Measurements from ENCODE around the gene GNAT1.

GNAT1 gene

DNA sequence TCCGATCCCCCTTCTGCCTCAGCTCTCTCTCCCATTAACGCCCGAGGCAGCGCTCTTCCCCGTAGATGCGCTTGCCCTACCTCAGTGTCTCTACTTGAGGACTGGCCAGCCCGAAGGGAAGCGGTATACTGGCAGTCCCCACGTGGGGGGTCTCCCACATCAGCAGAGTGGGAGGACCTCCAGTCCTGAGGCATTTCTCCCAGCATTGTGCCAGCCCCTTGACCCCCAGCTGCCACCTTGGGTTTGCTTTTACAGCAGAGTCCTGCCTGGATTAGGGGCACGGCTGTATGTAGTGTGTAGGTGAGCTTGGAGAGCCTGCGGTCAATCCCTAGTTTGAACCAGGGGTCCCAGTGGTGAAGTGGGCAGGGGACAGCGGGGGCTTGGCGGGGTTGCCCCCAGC, 35.5 kb upstream of the GNAT1 start:
- H3K4me3 ChIP-seq (ENCODE audit: low read length): peak overlapping the region; percentile 85
- TF ChIP-seq, protein P1, sequence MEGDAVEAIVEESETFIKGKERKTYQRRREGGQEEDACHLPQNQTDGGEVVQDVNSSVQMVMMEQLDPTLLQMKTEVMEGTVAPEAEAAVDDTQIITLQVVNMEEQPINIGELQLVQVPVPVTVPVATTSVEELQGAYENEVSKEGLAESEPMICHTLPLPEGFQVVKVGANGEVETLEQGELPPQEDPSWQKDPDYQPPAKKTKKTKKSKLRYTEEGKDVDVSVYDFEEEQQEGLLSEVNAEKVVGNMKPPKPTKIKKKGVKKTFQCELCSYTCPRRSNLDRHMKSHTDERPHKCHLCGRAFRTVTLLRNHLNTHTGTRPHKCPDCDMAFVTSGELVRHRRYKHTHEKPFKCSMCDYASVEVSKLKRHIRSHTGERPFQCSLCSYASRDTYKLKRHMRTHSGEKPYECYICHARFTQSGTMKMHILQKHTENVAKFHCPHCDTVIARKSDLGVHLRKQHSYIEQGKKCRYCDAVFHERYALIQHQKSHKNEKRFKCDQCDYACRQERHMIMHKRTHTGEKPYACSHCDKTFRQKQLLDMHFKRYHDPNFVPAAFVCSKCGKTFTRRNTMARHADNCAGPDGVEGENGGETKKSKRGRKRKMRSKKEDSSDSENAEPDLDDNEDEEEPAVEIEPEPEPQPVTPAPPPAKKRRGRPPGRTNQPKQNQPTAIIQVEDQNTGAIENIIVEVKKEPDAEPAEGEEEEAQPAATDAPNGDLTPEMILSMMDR (conservative IDR thresholded peaks at IDR 0.05; ENCODE audit: low read depth, low read length): no peak

GRCh38 chr3:50156549-50157493, 34.6 kb upstream of the GNAT1 start:
- peak overlapping the region; percentile 85 for H3K4me3 ChIP-seq (ENCODE audit: low read length)

More for the DNA sequence above, 35.5 kb upstream of the GNAT1 start:
- no peak for DNase-seq (ENCODE audit: low read depth)

GRCh38 chr3:50157827-50158529, 33.4 kb upstream of the GNAT1 start:
- TF ChIP-seq, protein P1 (conservative IDR thresholded peaks at IDR 0.05; ENCODE audit: low read depth, low read length): no peak
- no peak for DNase-seq (ENCODE audit: low read depth)
- no peak overlapping the region for H3K4me3 ChIP-seq (ENCODE audit: low read length)

More at GRCh38 chr3:50156549-50157493, 34.6 kb upstream of the GNAT1 start:
- DNase-seq (ENCODE audit: low read depth): no peak
- TF ChIP-seq, protein P1 (conservative IDR thresholded peaks at IDR 0.05; ENCODE audit: low read depth, low read length): no peak

DNA sequence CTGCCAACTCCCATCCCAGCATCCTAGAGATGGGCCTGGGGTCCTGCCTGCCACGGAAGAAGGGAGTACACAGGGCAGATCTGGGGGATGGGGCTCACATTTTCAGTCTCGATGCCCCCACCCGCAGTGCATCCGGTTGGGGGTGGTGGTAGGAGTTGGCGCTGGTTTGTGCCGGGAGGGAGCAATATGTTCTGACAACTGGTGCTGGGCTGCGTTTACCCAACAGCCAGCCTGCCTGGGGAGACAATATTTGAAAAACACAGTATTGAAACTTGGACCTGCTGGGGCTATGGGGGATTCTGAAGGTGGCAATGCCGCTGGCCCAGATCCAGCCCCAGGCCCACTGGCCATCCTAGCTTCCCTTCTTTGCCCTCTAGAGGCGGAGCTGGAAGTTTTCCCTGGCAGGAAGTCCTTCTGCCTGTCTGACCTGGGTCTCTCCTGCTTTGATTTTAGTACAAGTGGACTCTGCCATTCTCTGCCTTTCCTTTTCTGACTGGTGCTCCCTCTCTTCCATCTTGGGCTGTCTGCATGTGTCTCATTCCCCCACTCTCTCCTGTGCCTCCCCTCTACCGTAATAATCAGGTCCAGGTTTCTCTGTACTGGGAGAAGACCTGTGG, 32.8 kb upstream of the GNAT1 start:
- TF ChIP-seq, protein P1 (conservative IDR thresholded peaks at IDR 0.05; ENCODE audit: low read depth, low read length): no peak
- no peak for DNase-seq (ENCODE audit: low read depth)
- no peak overlapping the region for H3K4me3 ChIP-seq (ENCODE audit: low read length)

- no peak for DNase-seq (ENCODE audit: low read depth)
- H3K4me3 ChIP-seq (ENCODE audit: low read length): no peak overlapping the region
- TF ChIP-seq, protein P1 (conservative IDR thresholded peaks at IDR 0.05; ENCODE audit: low read depth, low read length): no peak
Measured at GRCh38 chr3:50160561-50160983, 30.8 kb upstream of the GNAT1 start.

DNA sequence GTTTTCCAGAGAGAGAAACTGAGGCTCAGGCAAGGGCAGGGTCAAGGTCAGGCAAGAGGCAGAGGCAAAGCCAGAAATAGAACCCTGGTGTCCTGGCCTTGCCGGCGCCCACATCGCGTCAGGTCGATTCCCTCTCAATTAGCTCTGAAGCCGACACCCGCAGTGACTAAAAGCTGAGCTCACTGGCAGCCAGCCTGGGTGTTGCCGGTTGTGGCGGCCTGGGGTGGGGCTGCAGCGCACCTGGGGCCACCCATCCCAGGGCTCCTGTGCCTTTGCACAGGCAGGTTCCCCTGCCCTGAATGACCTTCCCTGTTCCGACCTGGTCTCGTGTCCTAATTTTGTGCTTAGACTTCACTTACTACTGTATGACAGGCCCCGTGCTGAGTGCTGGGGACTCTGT, 30.1 kb upstream of the GNAT1 start:
- H3K4me3 ChIP-seq (ENCODE audit: low read length): no peak overlapping the region
- TF ChIP-seq, protein P1 (conservative IDR thresholded peaks at IDR 0.05; ENCODE audit: low read depth, low read length): no peak
- no peak for DNase-seq (ENCODE audit: low read depth)
